ENCODE data around the gene GREB1L. TPM values are rescaled to one million over a fixed set of nuclear protein-coding genes. Genes with fewer than 3 reads are reported as not detected.
"Not testable (repeated sequence)": the region's sequence is repeated elsewhere in the genome, so short reads cannot be mapped to it uniquely, and the experiment has no call there.

GREB1L gene
- total RNA-seq, 2 donors from 2014 or later: 0.20 to 0.58 TPM

DNA sequence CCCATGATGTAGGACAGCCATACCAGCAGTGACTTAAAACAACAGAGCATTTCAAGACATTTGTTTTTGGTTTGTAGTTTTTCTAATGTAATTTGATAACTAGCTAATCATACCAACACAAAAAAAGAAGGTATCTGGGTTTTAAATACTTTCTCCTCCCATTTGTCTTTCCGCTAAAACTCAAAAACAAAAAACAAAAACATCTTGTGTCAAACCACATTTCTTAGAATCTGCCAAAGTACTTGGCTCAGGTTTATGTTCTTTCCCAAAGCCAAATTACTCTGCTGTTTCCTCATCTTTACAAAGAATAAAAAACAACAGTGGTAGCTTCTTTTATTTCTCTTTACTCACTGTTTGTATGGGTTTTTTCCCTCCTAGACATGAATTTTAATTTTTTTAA lies 71.5 kb downstream of the GREB1L start:
- Histone ChIP-seq H3K9ac (ENCODE audit: low read depth in 2 of 2, low read length in 2 of 2) (no peak overlapping the region), H3K27me3 (no peaks in the 10 kb centered on the region), H3K4me1 (no peaks in the 10 kb centered on the region), H3K4me3 (no peak overlapping the region), H3K36me3 (no peaks in the 10 kb centered on the region), H3K27ac (no peak overlapping the region), H3K9me3 (no peaks in the 10 kb centered on the region)
- no peak for DNase-seq
- intact Hi-C loops (cut with DNase I): no loop called here
- TF ChIP-seq, protein P1, sequence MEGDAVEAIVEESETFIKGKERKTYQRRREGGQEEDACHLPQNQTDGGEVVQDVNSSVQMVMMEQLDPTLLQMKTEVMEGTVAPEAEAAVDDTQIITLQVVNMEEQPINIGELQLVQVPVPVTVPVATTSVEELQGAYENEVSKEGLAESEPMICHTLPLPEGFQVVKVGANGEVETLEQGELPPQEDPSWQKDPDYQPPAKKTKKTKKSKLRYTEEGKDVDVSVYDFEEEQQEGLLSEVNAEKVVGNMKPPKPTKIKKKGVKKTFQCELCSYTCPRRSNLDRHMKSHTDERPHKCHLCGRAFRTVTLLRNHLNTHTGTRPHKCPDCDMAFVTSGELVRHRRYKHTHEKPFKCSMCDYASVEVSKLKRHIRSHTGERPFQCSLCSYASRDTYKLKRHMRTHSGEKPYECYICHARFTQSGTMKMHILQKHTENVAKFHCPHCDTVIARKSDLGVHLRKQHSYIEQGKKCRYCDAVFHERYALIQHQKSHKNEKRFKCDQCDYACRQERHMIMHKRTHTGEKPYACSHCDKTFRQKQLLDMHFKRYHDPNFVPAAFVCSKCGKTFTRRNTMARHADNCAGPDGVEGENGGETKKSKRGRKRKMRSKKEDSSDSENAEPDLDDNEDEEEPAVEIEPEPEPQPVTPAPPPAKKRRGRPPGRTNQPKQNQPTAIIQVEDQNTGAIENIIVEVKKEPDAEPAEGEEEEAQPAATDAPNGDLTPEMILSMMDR (IDR thresholded peaks at IDR 0.05): no peak

DNA sequence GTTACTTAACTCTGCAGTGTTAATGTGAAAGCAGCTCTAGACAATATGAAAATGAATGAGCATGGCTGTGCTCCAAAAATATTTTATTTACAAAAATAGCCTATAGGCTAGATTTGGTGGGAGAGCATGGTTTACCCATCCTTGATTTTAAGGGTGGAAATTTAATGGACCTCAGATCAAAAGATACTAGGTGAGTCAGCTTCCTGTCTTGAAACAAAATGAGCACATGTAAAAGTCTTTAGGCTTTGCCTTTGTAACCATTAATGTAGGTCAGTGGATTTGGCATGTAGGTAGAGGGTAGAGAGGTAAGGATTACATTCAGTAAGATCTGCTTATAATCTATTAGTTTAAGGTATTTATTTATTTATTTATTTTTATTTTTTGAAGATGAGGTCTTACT lies 72.7 kb downstream of the GREB1L start:
- intact Hi-C loops (cut with DNase I): no loop called here

DNA sequence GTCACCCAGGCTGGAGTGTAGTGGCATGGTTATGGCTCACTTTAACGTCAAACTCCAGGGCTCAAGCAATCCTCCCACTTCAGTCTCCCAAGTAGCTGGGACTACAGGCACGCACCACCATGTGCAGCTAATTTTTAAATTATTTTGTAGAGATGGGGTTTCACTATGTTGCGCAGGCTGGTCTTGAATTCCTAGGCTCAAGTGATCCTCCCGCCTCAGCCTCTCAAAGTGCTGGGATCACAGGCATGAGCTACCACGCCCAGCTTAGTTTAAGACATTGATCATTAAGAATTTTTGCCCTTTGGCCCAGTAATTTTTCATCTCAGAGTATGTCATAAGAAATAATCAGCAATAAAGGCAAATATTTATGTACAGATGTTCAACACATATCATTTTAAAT lies 73.1 kb downstream of the GREB1L start:
- H3K9me3 ChIP-seq; intact Hi-C loops (cut with DNase I); H3K9ac ChIP-seq (ENCODE audit: low read depth in 2 of 2, low read length in 2 of 2); H3K36me3 ChIP-seq; DNase-seq; H3K27ac ChIP-seq; H3K27me3 ChIP-seq; H3K4me1 ChIP-seq; H3K4me3 ChIP-seq: not testable (repeated sequence)

More for the DNA sequence above, 72.7 kb downstream of the GREB1L start:
- H3K4me1 ChIP-seq: no peaks in the 10 kb centered on the region
- H3K27ac ChIP-seq: no peak overlapping the region
- no peaks in the 10 kb centered on the region for H3K36me3 ChIP-seq
- DNase-seq: no peak
- H3K27me3 ChIP-seq: no peaks in the 10 kb centered on the region
- no peak overlapping the region for H3K9ac ChIP-seq (ENCODE audit: low read depth in 2 of 2, low read length in 2 of 2)
- H3K9me3 ChIP-seq: no peaks in the 10 kb centered on the region
- TF ChIP-seq, protein P1 (IDR thresholded peaks at IDR 0.05): no peak
- H3K4me3 ChIP-seq: no peak overlapping the region

DNA sequence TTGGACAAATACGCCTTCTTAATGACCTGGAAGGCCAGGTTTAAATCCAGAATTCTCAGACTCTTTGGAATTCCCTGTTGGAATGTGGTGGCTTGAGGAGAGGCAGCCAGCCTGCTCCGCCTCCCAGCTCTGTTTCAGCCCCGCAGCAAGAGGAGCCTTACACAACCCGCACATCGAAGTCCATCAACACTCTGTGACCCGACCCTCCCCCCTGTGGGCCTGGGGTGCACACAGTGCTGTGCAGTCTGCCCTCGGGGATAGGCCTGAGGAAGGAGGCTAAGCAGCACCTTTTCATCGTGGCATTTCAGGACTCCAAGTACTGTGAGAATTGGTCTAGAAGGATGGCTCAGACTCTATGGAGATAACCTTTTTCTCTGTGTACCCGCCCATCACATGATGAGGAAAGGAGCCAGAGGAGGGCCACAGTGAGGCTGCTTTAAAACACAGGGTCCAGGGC lies 73.7 kb downstream of the GREB1L start:
- Histone ChIP-seq H3K27me3 (no peaks in the 10 kb centered on the region), H3K4me1 (no peaks in the 10 kb centered on the region), H3K9ac (ENCODE audit: low read depth in 2 of 2, low read length in 2 of 2) (no peak overlapping the region), H3K27ac (no peak overlapping the region), H3K36me3 (no peaks in the 10 kb centered on the region), H3K9me3 (no peaks in the 10 kb centered on the region), H3K4me3 (no peak overlapping the region)
- no peak for DNase-seq
- TF ChIP-seq, protein P1 (IDR thresholded peaks at IDR 0.05): no peak
- intact Hi-C loops (cut with DNase I): no loop called here

DNA sequence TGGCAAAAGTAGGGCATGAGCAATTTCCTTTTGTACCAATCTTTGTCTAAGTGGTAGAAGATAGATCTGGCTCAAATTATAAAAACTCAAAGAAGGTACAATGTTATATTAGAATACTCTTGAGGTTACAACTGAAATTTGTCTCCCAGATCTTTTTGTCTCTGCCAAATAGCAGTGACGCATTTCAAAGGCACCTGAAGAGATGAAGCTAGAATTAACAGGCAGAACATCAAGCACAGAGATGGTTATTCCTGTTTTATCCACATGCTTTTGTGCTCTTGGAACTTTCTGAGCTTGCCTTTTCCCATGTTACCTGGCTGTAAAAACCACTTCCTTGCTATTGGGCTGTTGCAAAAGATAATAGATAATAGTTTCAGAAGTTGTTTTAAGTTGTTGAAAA lies 74.3 kb downstream of the GREB1L start:
- Histone ChIP-seq H3K36me3 (no peaks in the 10 kb centered on the region), H3K27me3 (no peaks in the 10 kb centered on the region), H3K4me1 (no peaks in the 10 kb centered on the region), H3K9me3 (no peaks in the 10 kb centered on the region), H3K27ac (no peak overlapping the region), H3K9ac (ENCODE audit: low read depth in 2 of 2, low read length in 2 of 2) (no peak overlapping the region), H3K4me3 (no peak overlapping the region)
- DNase-seq: no peak
- intact Hi-C loops (cut with DNase I): no loop called here
- TF ChIP-seq, protein P1 (IDR thresholded peaks at IDR 0.05): no peak

DNA sequence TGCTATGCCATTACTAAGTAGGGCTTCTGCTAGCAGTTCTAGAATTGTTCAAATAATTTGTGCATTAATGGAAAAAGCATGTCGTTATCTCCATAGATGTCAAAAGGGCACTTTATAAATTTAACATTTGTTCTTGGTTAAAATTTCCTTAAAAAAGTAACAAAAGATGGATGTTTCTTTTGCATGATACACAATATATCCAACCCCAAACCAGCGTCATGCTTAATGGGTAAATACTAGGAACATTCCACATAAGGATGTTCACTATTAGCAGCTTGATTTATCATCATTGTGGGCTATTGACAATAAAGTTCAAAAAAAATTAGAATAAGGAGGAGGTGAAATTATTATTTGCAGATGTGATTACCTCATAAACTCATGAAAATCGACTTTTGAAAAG lies 79.7 kb downstream of the GREB1L start:
- TF ChIP-seq, protein P1 (IDR thresholded peaks at IDR 0.05): no peak
- intact Hi-C loops (cut with DNase I): no loop called here
- H3K4me1 ChIP-seq: no peaks in the 10 kb centered on the region
- H3K9me3 ChIP-seq: no peaks in the 10 kb centered on the region
- H3K4me3 ChIP-seq: no peak overlapping the region
- H3K27ac ChIP-seq: no peak overlapping the region
- DNase-seq: no peak
- H3K27me3 ChIP-seq: no peaks in the 10 kb centered on the region
- H3K9ac ChIP-seq (ENCODE audit: low read depth in 2 of 2, low read length in 2 of 2): no peak overlapping the region
- H3K36me3 ChIP-seq: no peaks in the 10 kb centered on the region

Data from colonic mucosa (tissue), 4 donors.